Epidermal melanocyte (primary cell): ENCODE data around the gene WDR82.

ENCODE experiments used
- DNase-seq: peaks from one replicate; pipeline ENCODE4 v3.0.0; 2011; ENCODE audit warnings: low spot score; ENCODE audit not compliant: insufficient read length

The WDR82 gene

DNA sequence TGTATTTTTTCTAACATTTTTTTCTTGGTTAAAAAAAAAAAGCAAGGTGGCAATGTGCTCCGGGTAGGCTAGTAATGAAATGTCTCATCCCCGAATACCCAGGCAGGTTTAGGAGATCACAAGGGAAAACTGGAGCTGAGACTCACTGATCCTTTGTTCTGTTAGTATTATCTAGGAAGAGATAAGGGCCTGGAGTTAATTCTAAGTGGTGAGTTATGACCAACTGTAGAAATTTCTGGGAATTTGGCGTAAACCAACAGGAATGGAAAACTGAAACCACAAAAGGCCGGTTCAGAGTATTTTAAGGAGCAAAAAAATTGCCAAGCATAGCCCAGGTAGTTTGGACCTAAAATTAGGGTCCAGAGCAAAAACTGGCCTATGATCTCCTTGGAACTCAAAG, 20.5 kb downstream of the WDR82 start:
- DNase-seq = no peak

DNA sequence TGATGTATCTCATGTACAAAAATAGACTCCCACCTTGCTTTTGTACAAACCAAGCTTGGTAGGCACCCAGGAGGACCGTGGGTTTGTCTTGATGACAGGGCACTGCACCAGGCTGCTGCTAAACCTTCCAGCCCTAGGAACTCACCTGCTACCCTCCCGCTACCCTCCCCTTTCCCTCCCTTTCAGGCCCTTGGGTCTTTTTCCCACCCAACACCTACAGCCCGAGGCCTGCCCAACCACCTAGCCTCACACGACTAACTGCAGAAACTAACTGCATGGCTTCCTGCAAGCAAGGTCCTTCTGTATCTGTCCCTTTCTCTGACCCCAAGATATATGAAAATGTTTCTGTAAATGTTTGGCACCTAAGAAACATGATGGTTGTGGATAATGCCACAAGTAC, 21.8 kb downstream of the WDR82 start:
- no peak for DNase-seq

DNA sequence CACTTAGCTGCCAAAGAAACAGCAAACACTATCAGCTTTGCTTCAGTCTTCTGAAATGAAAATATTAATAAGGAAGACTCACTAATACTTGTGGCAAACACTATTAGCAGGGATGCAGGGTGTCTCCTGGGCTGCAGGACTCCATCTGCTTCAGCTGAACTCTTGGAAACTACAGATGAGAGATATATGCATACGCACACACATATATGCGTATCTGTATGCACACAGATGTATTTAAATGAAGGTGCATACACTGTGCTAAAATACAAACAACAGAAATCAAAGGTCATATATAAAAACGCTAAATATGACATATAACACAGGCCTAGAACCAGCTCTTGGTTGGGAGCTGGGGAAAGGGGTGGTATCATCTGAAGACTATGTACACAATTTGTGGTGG, 22.3 kb downstream of the WDR82 start:
- no peak for DNase-seq

DNA sequence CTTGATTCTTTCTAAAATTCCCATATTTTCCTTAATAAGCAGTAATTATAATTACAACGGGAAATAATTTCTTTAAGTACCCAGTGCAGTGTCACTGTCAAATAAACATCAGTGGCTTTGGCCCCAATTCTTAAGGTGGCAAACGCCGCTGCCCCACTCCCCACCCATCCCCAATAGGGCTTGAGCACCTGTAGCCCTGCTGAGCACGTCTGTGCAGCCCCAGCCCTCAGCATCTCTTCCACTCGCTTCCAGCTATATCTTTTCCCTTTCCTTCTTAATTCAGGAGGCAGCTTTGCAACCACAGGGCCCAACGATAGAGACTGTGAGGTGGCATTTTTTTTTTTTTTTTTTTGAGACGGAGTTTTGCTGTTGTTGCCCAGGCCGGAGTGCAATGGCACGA, 23.8 kb downstream of the WDR82 start:
- no peak for DNase-seq

DNA sequence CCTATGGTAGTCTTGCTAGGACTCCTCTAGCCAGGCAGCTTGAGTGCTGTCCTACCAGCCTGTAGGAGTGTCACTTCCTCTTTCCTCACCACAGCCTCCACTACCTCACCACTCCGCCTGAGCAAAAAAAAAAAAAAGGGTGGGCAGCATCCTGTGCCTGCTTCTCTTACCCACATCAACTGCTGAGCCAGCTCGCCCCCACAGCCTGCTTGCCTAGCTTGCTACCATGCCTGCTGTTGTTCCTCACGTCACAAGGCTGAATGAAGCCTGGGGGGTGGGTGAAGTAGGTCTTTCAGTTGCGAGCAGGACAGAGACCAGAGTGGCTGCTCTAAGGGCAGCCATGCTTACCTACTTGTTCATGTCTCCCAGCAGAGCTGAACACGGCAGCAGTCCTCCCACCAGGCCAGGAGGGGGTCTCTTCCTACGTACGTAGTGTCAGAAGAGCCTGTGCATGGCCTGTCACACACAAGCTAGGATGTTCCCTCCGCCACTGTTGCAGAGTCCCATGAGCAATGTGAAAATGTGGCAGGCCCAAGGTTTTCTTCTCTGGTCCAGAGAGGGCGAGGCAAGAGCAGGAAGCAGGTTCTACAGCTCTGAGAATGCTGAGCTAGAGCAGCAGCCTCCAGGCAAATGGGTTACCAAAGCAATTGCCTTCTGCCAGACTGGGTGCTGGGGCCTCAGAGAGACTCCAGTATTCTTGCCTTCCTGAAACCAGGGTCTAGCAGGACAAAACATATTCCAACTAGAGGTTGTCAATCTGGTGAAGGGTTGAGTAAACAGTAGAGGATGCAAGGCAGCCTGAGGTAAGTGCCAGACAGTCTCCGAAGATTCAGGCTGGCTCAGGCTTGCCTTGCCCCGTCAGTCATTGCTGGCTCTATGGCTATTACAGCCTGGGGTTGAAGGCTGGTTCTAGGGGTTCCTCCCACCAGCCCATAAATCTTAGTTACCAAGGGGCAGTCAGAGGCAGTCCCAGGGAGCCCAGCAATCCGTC, 24.8 kb downstream of the WDR82 start:
- DNase-seq = no peak

DNA sequence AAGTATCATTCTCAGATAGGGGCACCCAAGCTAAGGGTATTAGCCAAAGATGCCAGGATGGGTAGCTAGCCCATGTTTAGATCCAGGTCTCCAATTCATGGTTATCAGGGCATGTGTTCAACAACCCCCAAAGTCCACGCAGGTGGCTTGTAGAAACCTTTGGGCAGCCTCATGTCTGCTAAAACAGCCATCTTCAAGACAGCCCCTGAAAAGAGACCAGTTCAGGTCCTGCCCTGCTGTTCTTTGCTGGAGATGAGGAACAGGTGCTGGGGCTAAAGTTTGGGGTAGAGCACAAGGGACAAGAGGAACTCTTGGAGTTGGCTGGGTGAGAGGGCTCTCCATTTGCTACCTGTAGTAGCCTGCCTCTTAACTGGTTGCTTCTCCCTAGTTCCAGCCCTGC, 28.3 kb downstream of the WDR82 start:
- no peak for DNase-seq

DNA sequence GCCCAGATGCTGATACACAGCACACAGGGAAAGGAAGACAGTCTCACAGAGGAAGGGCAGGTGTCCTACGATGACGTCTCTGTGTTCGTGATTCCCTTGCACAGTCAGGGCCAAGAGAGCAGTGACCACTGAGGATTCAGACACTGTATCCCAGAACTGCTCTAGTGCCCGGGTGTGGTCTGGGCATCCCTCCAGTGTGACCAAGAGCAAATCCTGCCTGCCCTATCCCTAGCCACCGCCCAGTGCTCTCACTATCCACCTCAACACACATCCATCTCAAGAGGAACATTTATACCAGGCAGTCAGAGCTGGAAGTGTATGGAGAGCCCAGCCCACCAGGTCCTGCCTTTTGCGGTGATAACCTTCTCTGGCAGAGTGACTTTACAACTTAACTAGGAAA, 28.8 kb downstream of the WDR82 start:
- no peak for DNase-seq

DNA sequence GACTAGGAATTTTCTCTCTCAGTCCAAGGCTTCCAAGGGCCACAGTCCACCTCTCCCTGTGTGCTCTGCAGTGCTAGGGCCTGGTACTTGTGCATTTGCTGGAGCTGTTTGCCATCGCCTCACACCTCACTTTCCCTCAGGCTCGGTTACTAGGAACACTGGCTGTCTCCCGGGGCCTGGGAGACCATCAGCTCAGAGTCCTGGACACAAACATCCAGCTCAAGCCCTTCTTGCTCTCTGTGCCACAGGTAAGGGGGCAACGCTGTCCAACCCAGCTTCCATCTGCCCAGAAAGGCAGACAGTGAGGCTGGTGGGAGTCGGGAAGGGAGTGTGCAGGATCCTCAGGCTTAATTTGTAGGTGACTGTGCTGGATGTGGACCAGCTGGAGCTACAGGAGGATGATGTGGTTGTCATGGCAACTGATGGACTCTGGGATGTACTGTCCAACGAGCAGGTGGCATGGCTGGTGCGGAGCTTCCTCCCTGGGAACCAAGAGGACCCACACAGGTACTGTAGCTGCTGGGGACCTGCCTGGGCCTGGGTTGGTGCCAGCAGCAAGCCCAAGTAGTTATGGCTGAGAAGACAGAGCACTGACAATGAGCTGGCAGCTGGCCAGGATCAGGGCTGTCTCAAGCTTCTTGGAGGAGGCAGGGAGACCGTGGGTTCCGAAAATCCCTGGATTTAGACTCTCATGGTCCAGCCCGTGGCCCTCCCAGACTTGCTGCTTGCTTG, 29.5 kb downstream of the WDR82 start:
- DNase-seq = no peak

DNA sequence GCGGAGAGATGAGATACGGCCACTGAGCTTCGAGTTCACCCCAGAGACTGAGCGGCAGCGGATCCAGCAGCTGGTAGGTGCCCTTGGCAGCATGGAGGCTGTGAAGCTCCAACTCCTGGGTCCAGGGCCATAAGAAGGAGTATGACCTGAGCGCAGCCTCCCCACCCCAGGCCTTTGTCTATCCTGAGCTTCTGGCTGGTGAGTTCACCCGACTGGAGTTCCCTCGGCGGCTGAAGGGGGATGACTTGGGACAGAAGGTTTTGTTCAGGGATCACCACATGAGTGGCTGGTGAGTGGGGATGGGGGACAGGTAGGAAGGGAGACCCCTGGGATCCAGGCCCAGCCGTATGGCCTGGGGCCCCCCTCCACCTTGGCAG, 30.3 kb downstream of the WDR82 start:
- no peak for DNase-seq

DNA sequence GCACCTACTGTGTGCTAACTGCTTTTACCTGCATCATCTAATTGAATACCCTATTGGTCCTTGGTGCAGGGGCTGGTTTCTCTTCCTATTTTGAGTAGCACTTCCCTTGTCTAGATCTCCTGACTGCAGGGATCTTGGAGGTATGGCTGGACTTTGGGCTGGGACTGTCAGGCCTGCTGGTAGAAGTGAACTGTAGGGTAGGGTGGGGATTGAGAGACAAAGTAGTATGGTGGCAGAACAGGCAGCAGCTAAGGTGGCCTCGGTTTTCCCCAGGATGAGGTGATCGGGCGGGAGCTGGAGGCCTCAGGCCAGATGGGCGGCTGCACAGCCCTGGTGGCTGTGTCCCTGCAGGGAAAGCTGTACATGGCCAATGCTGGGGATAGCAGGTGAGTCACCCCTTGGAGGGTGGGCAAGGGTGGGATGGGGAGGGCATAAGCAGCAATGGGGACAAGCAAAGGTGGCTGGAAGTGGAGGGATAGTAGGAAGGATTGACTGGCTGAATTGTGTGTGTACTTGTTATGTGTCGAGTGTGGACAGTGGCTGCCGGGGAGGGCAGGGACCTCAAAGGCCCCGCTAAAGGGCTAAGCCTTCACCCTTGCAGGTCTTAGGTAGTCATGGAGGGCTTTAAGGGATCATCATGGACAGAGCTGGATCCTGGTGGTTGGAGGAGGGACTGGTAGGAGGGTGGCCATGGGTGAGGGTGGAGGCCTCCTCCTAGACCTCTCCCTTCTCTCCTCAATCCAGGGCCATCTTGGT, 30.9 kb downstream of the WDR82 start:
- no peak for DNase-seq

DNA sequence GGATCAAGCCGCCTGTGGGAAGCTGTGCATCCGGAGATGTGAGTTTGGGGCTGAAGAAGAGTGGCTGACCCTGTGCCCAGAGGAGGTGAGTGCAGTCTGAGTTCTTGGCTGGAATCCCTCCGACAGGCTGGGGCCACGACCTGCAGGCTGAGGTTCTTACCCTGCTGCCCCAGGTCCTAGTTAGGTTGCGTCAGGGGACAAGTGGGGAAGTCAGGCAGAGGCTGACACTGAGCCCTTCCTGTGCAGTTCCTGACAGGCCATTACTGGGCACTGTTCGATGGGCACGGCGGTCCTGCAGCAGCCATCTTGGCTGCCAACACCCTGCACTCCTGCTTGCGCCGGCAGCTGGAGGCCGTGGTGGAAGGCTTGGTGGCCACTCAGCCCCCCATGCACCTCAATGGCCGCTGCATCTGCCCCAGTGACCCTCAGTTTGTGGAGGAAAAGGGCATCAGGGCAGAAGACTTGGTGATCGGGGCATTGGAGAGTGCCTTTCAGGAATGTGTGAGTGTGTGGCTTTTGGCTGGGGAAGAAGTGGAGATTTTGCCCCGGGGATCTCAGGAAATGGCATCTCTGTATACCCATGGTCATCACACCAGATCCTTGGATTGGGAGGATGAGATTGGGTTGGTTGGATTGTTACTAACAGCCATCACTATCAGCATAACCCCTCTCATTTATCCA, 31.6 kb downstream of the WDR82 start:
- no peak for DNase-seq

DNA sequence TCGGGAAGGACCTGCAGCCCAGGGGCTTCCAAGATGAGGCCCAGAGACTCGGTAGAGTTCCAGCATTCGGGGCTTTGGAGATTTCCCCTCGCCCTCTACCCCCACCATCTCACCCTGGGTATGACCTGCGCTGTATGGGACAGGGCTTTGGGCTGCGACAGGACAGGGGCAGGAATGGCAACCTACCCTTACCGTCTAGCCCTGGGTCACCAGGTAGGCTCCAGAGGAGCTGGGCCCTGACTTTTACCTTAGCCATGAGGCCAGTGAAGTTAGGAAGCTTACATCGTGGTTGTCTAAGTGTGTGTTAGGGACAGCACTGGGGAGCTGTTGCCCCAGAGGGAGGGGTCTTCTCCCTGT, 32.2 kb downstream of the WDR82 start:
- no peak for DNase-seq

DNA sequence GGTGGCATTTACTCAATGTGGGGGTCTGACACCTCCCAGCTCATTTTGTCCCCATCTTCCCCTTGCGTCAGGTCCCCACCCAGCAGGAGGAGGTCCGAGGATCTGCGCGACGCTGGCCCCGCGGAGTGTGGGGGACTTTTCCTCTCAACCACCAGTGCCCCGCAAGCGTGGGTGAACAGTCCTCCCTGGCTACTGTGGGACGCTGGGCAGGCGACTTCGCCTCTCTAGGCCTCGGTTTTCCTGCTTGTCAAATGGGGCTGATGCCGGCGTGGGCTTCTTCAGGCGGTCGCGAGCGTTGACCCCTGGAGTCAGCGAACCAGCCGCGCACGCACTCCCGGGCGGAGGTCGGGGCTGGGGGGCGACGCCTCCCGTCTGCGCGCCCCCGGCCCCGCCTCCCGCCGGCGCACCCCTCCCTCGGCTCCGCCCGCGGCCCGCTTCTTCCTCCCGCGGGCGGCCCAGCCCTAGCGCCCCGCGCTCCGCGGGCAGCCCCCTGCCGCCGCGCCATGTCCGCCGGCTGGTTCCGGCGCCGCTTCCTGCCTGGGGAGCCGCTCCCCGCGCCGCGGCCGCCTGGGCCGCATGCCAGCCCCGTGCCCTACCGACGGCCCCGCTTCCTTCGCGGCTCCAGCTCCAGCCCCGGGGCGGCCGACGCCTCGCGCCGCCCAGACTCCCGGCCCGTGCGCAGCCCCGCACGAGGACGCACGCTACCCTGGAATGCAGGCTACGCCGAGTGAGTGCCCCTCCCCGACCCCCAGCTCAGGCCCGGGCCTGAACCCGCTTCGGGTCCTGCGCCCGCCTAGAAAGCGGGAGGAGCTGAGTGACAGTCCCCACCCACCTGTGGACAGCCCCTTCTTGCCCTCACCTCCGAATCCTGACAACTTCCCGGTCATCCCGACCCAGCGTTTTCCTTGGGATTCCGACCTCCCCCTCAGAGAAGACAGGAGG, 32.9 kb downstream of the WDR82 start, which contains the start of gene PPM1M:
Gene PPM1M (plus strand): TSS at position 438 of the 942 bp plus-strand sequence. CDS start 66 bp downstream, at position 504.
- DNase-seq = peak; percentile 74

DNA sequence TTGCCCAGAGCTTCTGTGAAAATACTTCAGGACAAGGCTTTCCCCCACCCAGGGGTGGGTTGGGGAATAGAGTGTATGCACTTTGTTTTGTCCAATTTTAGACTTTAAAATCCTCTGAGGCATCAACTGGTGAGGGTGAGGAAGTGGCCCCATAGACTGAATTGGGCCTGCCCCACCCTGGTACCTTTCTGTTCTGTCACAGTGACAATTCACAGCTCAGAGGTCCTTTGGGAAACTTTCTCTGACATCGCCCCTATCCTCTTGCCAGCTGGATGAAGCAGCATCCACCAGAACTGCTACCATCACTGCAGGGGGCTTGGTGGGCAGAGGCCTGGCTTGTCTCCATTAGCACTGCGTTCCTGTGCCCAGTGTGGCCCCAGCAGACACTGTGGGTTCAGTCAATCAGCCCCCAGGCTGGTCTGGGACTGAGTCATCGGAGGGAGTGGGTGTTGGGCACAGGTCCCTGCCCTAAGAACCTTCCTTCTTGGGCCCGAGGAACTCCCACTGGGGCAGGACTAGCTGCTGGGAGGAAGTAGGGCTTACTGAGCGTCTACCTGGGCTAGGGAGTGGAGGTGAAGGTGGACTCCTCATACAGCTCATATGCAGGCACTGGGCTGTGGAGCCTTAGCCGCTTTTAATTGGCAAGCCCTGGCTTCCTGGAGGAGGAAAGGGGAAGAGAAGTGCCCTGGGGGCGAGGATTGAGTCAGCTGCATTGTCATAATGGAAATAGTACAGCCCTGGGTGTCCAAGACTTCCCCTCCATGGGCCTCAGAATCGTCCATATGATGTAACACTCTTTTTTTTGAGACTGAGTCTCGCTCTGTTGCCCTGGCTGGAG, 34.4 kb downstream of the WDR82 start:
- DNase-seq = no peak

DNA sequence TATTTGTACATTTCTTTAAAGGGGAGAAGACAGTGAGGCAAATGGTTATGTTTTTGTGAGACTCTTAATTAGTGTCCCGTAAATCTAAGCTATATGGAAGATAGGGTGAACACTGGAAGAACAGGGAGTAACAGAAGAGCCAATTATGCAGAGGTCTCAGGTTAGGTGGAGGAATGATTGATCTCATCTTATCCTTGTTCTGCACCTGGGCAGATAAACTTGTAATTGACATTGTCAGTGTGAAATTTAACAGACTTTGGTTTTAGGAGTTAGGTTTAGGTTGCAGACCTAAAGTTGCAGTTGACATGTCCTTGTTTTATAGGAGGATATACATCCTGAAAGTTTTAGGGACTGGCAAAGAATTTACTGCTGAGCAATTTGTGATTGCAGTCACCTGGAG, 36.4 kb downstream of the WDR82 start:
- no peak for DNase-seq

DNA sequence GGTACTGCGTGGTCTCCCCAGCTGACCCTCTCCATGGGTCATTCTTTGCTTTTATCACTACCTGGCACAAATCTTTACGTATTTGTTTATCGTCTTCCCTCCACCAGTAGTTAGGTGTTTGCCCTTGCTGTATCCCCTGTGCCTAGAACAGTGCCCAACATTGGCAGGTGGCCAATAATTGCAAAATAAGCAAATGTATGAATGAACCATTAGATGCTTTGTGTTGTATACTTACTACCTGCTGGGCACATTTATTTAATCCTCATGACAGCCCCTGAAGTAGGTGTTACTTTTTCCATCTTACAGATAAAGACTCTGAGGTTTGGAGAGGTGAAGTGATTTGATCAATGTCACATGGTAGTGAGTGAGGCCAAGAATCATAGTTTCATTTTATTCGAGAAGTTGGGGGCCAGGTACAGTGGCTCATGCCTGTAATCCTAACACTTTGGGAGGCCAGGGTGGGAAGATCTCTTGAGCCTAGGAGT, 37.5 kb downstream of the WDR82 start:
- no peak for DNase-seq

DNA sequence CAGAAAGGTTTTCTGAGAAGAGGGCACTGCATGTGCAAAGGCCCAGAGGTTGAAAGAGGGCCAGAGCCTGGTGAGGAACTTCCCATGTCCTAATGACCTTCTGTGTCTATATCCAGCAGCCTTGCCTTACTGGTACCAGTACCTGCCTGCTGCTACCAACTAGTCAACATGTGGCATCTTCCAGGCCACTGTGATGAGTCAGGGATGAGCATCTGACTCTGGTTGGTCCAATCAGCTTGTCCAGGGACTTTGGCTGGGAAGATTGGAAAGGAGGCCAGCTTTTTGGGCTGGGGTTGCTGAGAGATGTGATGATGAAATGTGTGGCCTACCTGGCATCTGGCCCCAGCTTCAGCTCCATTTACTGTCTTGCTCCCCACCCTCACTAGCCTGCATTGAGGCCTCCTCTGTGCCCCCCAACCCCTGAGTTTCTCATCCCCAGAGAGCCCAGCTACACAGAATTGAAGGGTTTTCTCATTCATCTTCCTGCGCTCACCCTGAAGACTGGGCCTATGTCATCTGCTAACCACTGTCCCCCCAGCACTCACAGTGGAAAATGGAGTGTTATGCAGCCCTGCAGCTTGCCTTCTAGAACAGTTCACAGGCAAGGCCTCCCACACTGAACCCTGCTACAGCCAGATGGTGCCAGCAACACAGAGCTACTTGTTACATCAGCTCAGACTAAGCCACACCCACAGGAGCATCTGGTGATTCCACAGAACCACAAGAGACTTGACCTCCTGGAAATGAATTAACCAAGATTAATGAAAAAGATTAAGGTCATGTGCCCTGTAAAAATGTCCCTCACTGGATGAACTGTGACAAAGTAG, 38.2 kb downstream of the WDR82 start:
- DNase-seq = peak; percentile 87
